ENCODE data around the gene CBX1.

DNA sequence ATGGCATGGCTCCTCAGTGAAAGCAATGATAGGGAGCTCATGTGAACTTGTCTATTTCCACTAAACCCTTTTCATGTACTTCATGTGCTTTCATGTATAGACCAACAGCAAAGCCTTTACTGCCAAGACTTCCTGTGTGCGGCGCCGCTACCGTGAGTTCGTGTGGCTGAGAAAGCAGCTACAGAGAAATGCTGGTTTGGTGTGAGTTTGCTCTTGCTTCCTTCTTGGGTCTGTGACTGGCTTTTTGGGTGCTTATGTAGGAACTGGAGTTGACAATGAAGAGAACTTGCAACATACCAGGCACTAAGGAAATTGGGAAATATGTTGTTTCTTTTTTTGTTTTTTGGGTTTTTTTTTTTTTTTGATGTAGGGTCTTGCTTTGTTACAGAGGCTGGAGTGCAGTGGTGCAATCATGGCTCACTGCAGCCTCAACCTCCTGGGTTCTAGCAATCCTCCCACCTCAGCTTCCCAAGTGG, 12.0 kb upstream of the CBX1 start:
- TF ChIP-seq POLR2A (IDR thresholded peaks at IDR 0.05; ENCODE audit: low read length) (no peak), GATA1 (IDR thresholded peaks at IDR 0.05; ENCODE audit: low read depth, low read length) (no peak)
